ENCODE results near the gene LSM2. TPM values are rescaled to one million over a fixed set of nuclear protein-coding genes. Genes with fewer than 3 reads are reported as not detected.

The LSM2 gene
- total RNA-seq, 1 donor from 2014 or later = 68.2 TPM

DNA sequence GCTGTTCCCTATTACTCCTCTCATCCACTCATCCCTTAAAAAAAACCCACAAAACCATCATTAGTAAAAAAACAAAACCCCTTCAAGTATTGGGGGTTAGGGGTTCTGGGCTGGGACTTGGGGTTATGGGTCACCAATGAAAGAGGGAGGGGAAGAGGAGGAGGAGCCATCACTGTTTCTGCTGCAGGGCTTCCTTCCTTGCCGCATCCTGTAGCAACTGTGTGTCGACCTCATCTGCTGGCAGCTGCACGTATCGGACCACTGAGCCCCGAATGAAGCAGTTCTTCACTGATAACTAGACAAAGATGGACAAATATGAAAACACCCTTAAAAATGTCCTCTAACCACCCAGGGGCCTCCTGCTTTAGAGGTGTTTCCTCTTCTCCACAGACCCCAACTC, 9.2 kb downstream of the LSM2 start:
- Mint-ChIP-seq H3K36me3 (ENCODE audit: unreplicated experiment) (no peaks in the 10 kb centered on the region), H3K27ac (ENCODE audit: unreplicated experiment) (peak overlapping the region; percentile 33), H3K27me3 (ENCODE audit: unreplicated experiment) (peaks cover 8% of the 10 kb centered on the region), H3K4me1 (ENCODE audit: low read depth, unreplicated experiment) (peaks cover 9% of the 10 kb centered on the region), H3K9me3 (ENCODE audit: unreplicated experiment) (peaks cover 15% of the 10 kb centered on the region), H3K4me3 (ENCODE audit: unreplicated experiment) (no peak overlapping the region)
- TF ChIP-seq, protein P1, sequence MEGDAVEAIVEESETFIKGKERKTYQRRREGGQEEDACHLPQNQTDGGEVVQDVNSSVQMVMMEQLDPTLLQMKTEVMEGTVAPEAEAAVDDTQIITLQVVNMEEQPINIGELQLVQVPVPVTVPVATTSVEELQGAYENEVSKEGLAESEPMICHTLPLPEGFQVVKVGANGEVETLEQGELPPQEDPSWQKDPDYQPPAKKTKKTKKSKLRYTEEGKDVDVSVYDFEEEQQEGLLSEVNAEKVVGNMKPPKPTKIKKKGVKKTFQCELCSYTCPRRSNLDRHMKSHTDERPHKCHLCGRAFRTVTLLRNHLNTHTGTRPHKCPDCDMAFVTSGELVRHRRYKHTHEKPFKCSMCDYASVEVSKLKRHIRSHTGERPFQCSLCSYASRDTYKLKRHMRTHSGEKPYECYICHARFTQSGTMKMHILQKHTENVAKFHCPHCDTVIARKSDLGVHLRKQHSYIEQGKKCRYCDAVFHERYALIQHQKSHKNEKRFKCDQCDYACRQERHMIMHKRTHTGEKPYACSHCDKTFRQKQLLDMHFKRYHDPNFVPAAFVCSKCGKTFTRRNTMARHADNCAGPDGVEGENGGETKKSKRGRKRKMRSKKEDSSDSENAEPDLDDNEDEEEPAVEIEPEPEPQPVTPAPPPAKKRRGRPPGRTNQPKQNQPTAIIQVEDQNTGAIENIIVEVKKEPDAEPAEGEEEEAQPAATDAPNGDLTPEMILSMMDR (IDR thresholded peaks at IDR 0.05; ENCODE audit: partially characterized antibody, unreplicated experiment) = no peak
- no peak for DNase-seq

DNA sequence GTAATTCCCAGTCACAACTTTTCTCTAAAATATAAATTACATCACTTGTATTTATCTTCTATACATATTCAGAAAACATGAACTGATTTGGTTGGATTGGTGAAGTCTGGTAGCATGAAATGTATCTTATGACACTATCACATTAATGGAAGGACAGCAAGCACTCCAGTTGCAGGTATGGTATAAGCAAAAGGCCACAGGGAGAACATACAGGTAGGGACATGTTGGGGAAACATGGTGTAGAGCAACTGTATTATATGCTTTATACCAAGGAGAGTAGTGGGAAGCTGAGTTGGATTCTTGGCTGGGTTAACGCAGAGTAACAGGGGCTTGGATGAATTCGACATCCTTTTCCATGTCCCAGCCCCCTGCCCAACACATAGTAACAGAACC, 9.8 kb downstream of the LSM2 start:
- Mint-ChIP-seq H3K36me3 (ENCODE audit: unreplicated experiment) (no peaks in the 10 kb centered on the region), H3K4me1 (ENCODE audit: low read depth, unreplicated experiment) (peaks cover 11% of the 10 kb centered on the region), H3K4me3 (ENCODE audit: unreplicated experiment) (peak overlapping the region; percentile 69), H3K27ac (ENCODE audit: unreplicated experiment) (peak overlapping the region; percentile 82), H3K9me3 (ENCODE audit: unreplicated experiment) (peaks cover 15% of the 10 kb centered on the region), H3K27me3 (ENCODE audit: unreplicated experiment) (peaks cover 9% of the 10 kb centered on the region)
- no peak for DNase-seq
- TF ChIP-seq, protein P1 (IDR thresholded peaks at IDR 0.05; ENCODE audit: partially characterized antibody, unreplicated experiment) = no peak

DNA sequence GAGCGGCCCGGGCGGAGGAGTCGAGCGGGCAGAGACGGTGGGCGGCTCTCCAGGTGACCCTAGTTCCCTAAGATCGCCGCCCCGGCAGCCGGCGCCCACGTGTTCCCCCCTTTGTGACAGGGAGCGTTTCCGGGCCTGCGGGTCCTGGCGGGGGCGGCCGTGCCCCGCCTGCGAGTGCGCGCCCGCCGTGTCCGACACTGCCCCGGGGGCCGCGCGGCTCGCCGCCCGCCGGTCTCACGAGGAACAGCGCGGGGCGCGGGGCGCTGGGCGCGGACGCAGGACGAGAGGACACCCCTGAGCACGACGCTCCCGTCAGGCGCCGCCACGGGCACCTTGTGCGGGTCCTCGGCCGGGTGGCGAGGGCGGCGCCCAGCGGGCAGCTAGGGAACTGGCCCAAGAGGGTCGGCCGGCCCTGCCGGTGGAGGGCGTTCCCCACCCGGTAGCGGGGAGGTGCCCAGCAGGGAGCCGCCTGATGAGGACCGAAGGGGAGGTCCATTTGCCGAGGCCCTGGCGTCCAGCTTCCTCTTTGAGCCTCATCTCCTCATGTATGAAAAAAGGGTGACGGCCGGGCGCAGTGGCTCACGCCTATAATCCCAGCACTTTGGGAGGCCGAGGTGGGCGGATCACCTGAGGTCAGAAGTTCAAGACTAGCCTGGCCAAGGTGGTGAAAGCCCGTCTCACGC, 11.0 kb downstream of the LSM2 start, which contains the start of gene VARS1:
TSS of gene VARS1 (minus strand) at position 137 of the 683 bp plus-strand sequence. CDS start 535 bp downstream, outside the sequence.
- Mint-ChIP-seq H3K4me1 (ENCODE audit: low read depth, unreplicated experiment) (peaks cover 18% of the 10 kb centered on the region), H3K27ac (ENCODE audit: unreplicated experiment) (peak within 1 kb of the TSS; percentile 100), H3K9me3 (ENCODE audit: unreplicated experiment) (peaks cover 15% of the 10 kb centered on the region), H3K36me3 (ENCODE audit: unreplicated experiment) (peaks cover under 1% of the 10 kb centered on the region), H3K27me3 (ENCODE audit: unreplicated experiment) (peaks cover 9% of the 10 kb centered on the region), H3K4me3 (ENCODE audit: unreplicated experiment) (peak within 1 kb of the TSS; percentile 94)
- DNase-seq = peak; percentile 91
- TF ChIP-seq, protein P1 (IDR thresholded peaks at IDR 0.05; ENCODE audit: partially characterized antibody, unreplicated experiment) = peak; percentile 78

DNA sequence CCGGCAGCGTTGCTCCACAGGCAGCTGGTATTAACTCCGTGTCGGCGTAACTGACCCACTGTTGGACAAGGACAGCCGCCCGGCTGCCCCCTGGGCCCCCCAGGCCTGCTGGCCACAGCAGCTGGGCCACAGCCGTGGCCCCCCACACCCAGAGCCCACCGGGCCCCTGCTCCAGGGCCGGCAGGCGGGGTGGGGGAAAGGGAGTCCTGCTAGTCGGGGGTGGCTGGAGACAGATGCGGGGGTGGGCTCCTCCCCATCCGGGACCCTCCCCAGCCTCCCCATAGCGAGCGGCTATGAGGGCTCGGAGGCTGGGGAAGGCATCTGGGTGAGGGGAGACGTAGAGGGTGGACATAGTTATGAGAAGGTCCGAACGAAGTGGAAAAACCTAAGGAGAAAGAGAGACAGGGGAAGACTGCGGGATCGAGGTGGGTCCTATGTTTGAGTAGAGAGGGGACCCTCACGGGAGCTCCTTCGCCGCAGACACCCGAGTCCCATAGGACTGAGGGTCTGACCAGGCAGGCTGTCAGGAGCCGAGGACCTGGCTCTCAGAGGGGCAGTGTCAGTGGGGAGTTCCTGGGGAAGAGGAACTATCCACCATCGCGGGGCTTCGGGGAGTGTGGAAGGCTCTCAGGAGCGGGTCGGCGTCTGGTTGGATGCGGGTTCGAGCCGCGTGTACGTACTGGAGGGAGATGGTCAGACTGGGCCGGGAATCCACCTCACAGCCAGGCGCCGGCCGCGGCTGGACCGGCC, 11.7 kb downstream of the LSM2 start:
- H3K36me3 Mint-ChIP-seq (ENCODE audit: unreplicated experiment) = peaks cover 4% of the 10 kb centered on the region
- TF ChIP-seq, protein P1 (IDR thresholded peaks at IDR 0.05; ENCODE audit: partially characterized antibody, unreplicated experiment) = no peak
- H3K9me3 Mint-ChIP-seq (ENCODE audit: unreplicated experiment) = peaks cover 18% of the 10 kb centered on the region
- peak overlapping the region; percentile 100 for H3K27ac Mint-ChIP-seq (ENCODE audit: unreplicated experiment)
- DNase-seq = peak; percentile 49
- H3K27me3 Mint-ChIP-seq (ENCODE audit: unreplicated experiment) = peaks cover 9% of the 10 kb centered on the region
- H3K4me3 Mint-ChIP-seq (ENCODE audit: unreplicated experiment) = peak overlapping the region; percentile 94
- peaks cover 18% of the 10 kb centered on the region for H3K4me1 Mint-ChIP-seq (ENCODE audit: low read depth, unreplicated experiment)
